Femur (tissue), 1 donor: ENCODE measurements around the gene MEGF8.

ENCODE experiments used
- DNase-seq: peaks from one replicate; pipeline ENCODE4 v3.0.0-alpha.2; 2017

Gene MEGF8

GRCh38 chr19:42325308-42325895 lies at the start of gene MEGF8:
TSS of gene MEGF8 (plus strand) at chr19:42325635. CDS start at chr19:42326244, 609 bp downstream.
- peak; percentile 99 for DNase-seq

GRCh38 chr19:42276284-42276683 lies 49.2 kb upstream of the MEGF8 start:
- DNase-seq = peak; percentile 21

- no peak for DNase-seq
These were observed 48.6 kb upstream of the MEGF8 start for GRCh38 chr19:42276821-42277220.

GRCh38 chr19:42277821-42278451 lies 47.5 kb upstream of the MEGF8 start:
- peak; percentile 78 for DNase-seq

- DNase-seq = peak; percentile 60
These were observed 46.8 kb upstream of the MEGF8 start for GRCh38 chr19:42278452-42279154.

GRCh38 chr19:42279155-42279901 lies 46.1 kb upstream of the MEGF8 start:
- peak; percentile 22 for DNase-seq

GRCh38 chr19:42279902-42280814 lies 45.3 kb upstream of the MEGF8 start:
- DNase-seq = peak; percentile 96

- DNase-seq = no peak
These were observed 44.7 kb upstream of the MEGF8 start for GRCh38 chr19:42280815-42281145.

- DNase-seq = peak; percentile 83
These were observed 44.1 kb upstream of the MEGF8 start for GRCh38 chr19:42281146-42281826.

- peak; percentile 71 for DNase-seq
These were observed 43.3 kb upstream of the MEGF8 start for GRCh38 chr19:42281827-42282762.

- peak; percentile 51 for DNase-seq
These were observed 42.6 kb upstream of the MEGF8 start for GRCh38 chr19:42282819-42283187.

- peak; percentile 98 for DNase-seq
These were observed 42.0 kb upstream of the MEGF8 start for GRCh38 chr19:42283188-42284065.

- peak; percentile 91 for DNase-seq
These were observed 41.4 kb upstream of the MEGF8 start for GRCh38 chr19:42284066-42284501.

GRCh38 chr19:42284591-42285341 lies 40.7 kb upstream of the MEGF8 start:
- DNase-seq = peak; percentile 49

GRCh38 chr19:42285541-42285941 lies 39.9 kb upstream of the MEGF8 start:
- DNase-seq = peak; percentile 52

- DNase-seq = no peak
These were observed 39.5 kb upstream of the MEGF8 start for GRCh38 chr19:42285988-42286348.

GRCh38 chr19:42286349-42287016 lies 39.0 kb upstream of the MEGF8 start:
- DNase-seq = peak; percentile 72
